SH-SY5Y (cell line): Measurements from ENCODE around the gene PCDHA7.

Experiments
- GATA2 ChIP-seq: IDR thresholded peaks from 2 replicates; pipeline ENCODE4 v1.6.1; 2011; ENCODE audit warnings: mild to moderate bottlenecking, low read depth, low read length
- GATA3 ChIP-seq: IDR thresholded peaks from 2 replicates; pipeline ENCODE4 v1.6.1; 2011; ENCODE audit warnings: low read depth, mild to moderate bottlenecking, low read length, moderate library complexity

The PCDHA7 gene

DNA sequence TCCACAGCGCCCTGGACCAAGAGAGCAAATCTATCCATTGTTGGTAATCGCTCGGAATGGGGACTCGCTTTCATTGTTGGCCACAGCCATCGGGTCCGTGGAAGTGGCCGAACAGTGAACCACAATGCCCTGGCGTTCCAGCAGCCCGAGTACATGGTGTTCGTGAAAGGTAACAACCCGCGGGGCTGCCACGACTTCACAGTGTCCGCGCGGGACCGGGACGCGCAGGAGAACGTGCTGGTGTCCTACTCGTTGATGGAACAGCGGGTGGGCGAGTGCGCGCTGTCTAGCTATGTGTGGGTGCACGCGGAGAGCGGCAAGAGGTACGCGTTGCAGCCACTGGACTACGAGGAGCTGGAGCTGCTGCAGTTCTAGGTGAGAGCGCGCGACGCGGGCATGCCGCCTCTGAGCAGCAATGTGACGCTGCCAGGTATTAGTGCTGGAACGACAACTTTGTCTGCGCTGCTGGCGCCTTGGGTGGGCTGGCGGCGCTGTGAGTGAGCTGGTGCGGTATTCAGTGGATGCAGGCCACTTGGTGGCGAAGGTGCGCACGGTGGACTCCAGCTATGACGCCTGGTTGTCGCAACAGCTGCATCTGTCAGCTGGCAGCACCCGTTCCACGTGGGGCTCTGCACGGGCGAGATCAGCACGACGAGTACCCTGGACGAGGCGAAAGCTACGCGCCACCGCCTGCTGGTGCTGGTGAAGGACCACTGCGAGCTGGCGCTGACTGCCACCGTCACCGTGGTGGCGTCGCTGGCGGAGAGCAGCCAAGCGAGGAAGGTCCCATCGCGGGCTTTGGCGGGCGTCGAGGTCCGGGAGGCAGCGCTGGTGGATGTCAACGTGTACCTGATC, 28.6 kb downstream of the PCDHA7 start:
- TF ChIP-seq GATA2: no peak
- TF ChIP-seq GATA3: no peak

- TF ChIP-seq GATA2 (no peak), GATA3 (no peak)
Observed at GRCh38 chr5:140868721-140869554, 34.9 kb downstream of the PCDHA7 start, which contains the start of gene PCDHA11. Gene PCDHA11, plus strand, starts transcription at chr5:140868957. Its CDS starts 147 bp downstream, at chr5:140869104.

DNA sequence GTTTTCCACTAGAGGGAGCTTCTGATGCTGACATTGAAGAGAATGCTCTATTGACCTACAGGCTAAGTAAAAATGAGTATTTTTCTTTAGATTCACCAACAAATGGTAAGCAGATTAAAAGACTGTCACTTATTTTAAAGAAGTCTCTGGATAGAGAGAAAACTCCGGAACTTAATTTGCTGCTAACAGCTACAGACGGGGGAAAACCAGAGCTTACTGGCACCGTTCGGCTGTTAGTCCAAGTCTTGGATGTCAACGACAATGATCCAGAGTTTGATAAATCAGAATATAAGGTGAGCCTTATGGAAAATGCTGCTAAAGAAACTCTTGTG, 35.5 kb downstream of the PCDHA7 start:
- no peak for TF ChIP-seq GATA2
- no peak for TF ChIP-seq GATA3

- TF ChIP-seq GATA2: no peak
- no peak for TF ChIP-seq GATA3
Observed at GRCh38 chr5:140870221-140871201, 36.4 kb downstream of the PCDHA7 start.

GRCh38 chr5:140875085-140876065, 41.3 kb downstream of the PCDHA7 start, which contains the start of gene PCDHA12:
Gene PCDHA12, plus strand, starts transcription at chr5:140875308. Its CDS starts 165 bp downstream, at chr5:140875473.
- TF ChIP-seq GATA3 (no peak), GATA2 (no peak)

DNA sequence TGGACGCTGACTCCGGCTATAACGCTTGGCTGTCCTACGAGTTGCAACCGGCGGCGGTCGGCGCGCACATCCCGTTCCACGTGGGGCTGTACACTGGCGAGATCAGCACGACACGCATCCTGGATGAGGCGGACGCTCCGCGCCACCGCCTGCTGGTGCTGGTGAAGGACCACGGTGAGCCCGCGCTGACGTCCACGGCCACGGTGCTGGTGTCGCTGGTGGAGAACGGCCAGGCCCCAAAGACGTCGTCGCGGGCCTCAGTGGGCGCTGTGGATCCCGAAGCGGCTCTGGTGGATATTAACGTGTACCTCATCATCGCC, 43.2 kb downstream of the PCDHA7 start:
- no peak for TF ChIP-seq GATA2
- TF ChIP-seq GATA3: no peak

GRCh38 chr5:140881889-140882590, 48.0 kb downstream of the PCDHA7 start, which contains the start of gene PCDHA13:
Gene PCDHA13, plus strand, starts transcription at chr5:140882124. Its CDS starts 145 bp downstream, at chr5:140882269.
- TF ChIP-seq GATA3: no peak
- no peak for TF ChIP-seq GATA2

DNA sequence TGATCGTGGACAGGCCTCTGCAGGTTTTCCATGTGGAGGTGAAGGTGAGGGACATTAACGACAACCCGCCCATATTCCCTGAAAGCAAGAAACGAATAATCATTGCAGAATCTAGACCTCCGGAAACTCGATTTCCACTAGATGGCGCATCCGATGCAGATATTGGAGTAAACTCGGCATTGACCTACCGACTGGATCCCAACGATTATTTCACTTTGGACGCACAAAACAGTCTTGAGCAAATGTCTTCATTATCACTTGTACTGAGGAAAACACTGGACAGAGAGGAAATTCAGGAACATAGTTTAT, 48.5 kb downstream of the PCDHA7 start:
- TF ChIP-seq GATA3 (no peak), GATA2 (no peak)

- TF ChIP-seq GATA3 (no peak), GATA2 (no peak)
Observed at GRCh38 chr5:140883373-140883772, 49.3 kb downstream of the PCDHA7 start.

DNA sequence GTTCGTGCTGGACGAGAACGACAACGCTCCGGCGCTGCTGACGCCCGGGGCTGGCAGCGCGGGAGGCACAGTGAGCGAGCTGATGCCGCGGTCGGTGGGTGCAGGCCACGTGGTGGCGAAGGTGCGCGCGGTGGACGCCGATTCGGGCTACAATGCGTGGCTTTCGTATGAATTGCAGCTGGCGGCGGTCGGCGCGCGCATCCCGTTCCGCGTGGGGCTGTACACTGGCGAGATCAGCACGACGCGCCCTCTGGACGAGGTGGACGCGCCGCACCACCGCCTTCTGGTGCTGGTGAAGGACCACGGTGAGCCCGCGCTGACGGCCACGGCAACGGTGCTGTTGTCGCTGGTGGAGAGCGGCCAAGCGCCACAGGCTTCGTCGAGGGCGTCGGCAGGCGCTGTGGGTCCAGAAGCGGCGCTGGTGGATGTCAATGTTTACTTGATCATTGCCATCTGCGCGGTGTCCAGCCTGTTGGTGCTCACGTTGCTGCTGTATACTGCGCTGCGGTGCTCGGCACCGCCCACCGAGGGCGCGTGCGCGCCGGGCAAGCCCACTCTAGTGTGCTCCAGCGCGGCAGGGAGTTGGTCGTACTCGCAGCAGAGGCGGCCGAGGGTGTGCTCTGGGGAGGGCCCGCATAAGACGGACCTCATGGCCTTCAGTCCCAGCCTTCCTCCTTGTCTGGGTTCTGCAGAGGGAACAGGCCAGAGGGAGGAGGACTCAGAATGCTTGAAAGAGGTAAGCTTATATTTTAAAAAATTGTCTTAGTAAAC, 50.0 kb downstream of the PCDHA7 start:
- TF ChIP-seq GATA2 (no peak), GATA3 (no peak)
